ENCODE measurements around the gene LY6G6D.

The LY6G6D gene

GRCh38 chr6:31687860-31688693, 27.1 kb upstream of the LY6G6D start:
- no peak overlapping the region for H3K27ac Mint-ChIP-seq

GRCh38 chr6:31689249-31690110, 25.7 kb upstream of the LY6G6D start:
- H3K36me3 Mint-ChIP-seq: peaks cover 22% of the 10 kb centered on the region

More at GRCh38 chr6:31687860-31688693, 27.1 kb upstream of the LY6G6D start:
- no peak overlapping the region for H3K4me3 Mint-ChIP-seq
- no peak for DNase-seq (ENCODE audit: low spot score in 2 of 2)
- no peaks in the 10 kb centered on the region for H3K9me3 Mint-ChIP-seq
- no peak for ATAC-seq (ENCODE audit: low read depth)
- H3K36me3 Mint-ChIP-seq: peaks cover 21% of the 10 kb centered on the region
- no peaks in the 10 kb centered on the region for H3K27me3 Mint-ChIP-seq
- H3K4me1 Mint-ChIP-seq: peaks cover 23% of the 10 kb centered on the region

GRCh38 chr6:31690231-31691077, 24.7 kb upstream of the LY6G6D start:
- Mint-ChIP-seq H3K27ac (peak overlapping the region; percentile 56), H3K4me1 (peaks cover 23% of the 10 kb centered on the region)

More at GRCh38 chr6:31689249-31690110, 25.7 kb upstream of the LY6G6D start:
- no peak for DNase-seq (ENCODE audit: low spot score in 2 of 2)
- Mint-ChIP-seq H3K4me1 (peaks cover 23% of the 10 kb centered on the region), H3K27ac (peak overlapping the region; percentile 56), H3K4me3 (peak overlapping the region; percentile 25), H3K9me3 (no peaks in the 10 kb centered on the region), H3K27me3 (no peaks in the 10 kb centered on the region)
- ATAC-seq (ENCODE audit: low read depth): no peak

GRCh38 chr6:31691078-31691463, 24.1 kb upstream of the LY6G6D start:
- H3K27ac Mint-ChIP-seq: no peak overlapping the region

More at GRCh38 chr6:31690231-31691077, 24.7 kb upstream of the LY6G6D start:
- peaks cover 22% of the 10 kb centered on the region for H3K36me3 Mint-ChIP-seq
- no peak overlapping the region for H3K4me3 Mint-ChIP-seq
- no peaks in the 10 kb centered on the region for H3K27me3 Mint-ChIP-seq
- no peak for ATAC-seq (ENCODE audit: low read depth)
- no peaks in the 10 kb centered on the region for H3K9me3 Mint-ChIP-seq
- DNase-seq (ENCODE audit: low spot score in 2 of 2): no peak

GRCh38 chr6:31691564-31692108, 23.5 kb upstream of the LY6G6D start:
- no peak overlapping the region for H3K4me3 Mint-ChIP-seq
- H3K9me3 Mint-ChIP-seq: no peaks in the 10 kb centered on the region
- H3K27ac Mint-ChIP-seq: no peak overlapping the region
- no peaks in the 10 kb centered on the region for H3K27me3 Mint-ChIP-seq
- H3K36me3 Mint-ChIP-seq: peaks cover 18% of the 10 kb centered on the region
- ATAC-seq (ENCODE audit: low read depth) (no peak), DNase-seq (ENCODE audit: low spot score in 2 of 2) (no peak)
- H3K4me1 Mint-ChIP-seq: peaks cover 23% of the 10 kb centered on the region

More at GRCh38 chr6:31691078-31691463, 24.1 kb upstream of the LY6G6D start:
- Mint-ChIP-seq H3K36me3 (peaks cover 21% of the 10 kb centered on the region), H3K27me3 (no peaks in the 10 kb centered on the region), H3K4me1 (peaks cover 23% of the 10 kb centered on the region), H3K4me3 (no peak overlapping the region), H3K9me3 (no peaks in the 10 kb centered on the region)
- no peak for DNase-seq (ENCODE audit: low spot score in 2 of 2)
- ATAC-seq (ENCODE audit: low read depth): no peak

- H3K36me3 Mint-ChIP-seq: peaks cover 17% of the 10 kb centered on the region
Observed at GRCh38 chr6:31692353-31692752, 22.8 kb upstream of the LY6G6D start.

GRCh38 chr6:31692886-31693285, 22.3 kb upstream of the LY6G6D start:
- DNase-seq (ENCODE audit: low spot score in 2 of 2) (no peak), ATAC-seq (ENCODE audit: low read depth) (no peak)
- H3K36me3 Mint-ChIP-seq: peaks cover 17% of the 10 kb centered on the region
- no peak overlapping the region for H3K4me3 Mint-ChIP-seq
- H3K9me3 Mint-ChIP-seq: no peaks in the 10 kb centered on the region
- H3K4me1 Mint-ChIP-seq: peaks cover 27% of the 10 kb centered on the region
- H3K27ac Mint-ChIP-seq: peak overlapping the region; percentile 20
- H3K27me3 Mint-ChIP-seq: no peaks in the 10 kb centered on the region

More at GRCh38 chr6:31692353-31692752, 22.8 kb upstream of the LY6G6D start:
- Mint-ChIP-seq H3K27me3 (no peaks in the 10 kb centered on the region), H3K4me1 (peaks cover 24% of the 10 kb centered on the region), H3K9me3 (no peaks in the 10 kb centered on the region), H3K4me3 (no peak overlapping the region), H3K27ac (no peak overlapping the region)
- ATAC-seq (ENCODE audit: low read depth) (no peak), DNase-seq (ENCODE audit: low spot score in 2 of 2) (no peak)

GRCh38 chr6:31693535-31693934, 21.6 kb upstream of the LY6G6D start:
- Mint-ChIP-seq H3K4me3 (no peak overlapping the region), H3K4me1 (peaks cover 26% of the 10 kb centered on the region), H3K27me3 (no peaks in the 10 kb centered on the region), H3K27ac (peak overlapping the region; percentile 20), H3K9me3 (no peaks in the 10 kb centered on the region), H3K36me3 (peaks cover 16% of the 10 kb centered on the region)
- ATAC-seq (ENCODE audit: low read depth) (no peak), DNase-seq (ENCODE audit: low spot score in 2 of 2) (no peak)

GRCh38 chr6:31697555-31697954, 17.6 kb upstream of the LY6G6D start:
- H3K4me1 Mint-ChIP-seq: peaks cover 21% of the 10 kb centered on the region
- H3K27me3 Mint-ChIP-seq: no peaks in the 10 kb centered on the region
- no peak for DNase-seq (ENCODE audit: low spot score in 2 of 2)
- no peak for ATAC-seq (ENCODE audit: low read depth)
- no peak overlapping the region for H3K27ac Mint-ChIP-seq
- no peaks in the 10 kb centered on the region for H3K9me3 Mint-ChIP-seq
- H3K4me3 Mint-ChIP-seq: no peak overlapping the region
- H3K36me3 Mint-ChIP-seq: peaks cover 11% of the 10 kb centered on the region

- peaks cover 7% of the 10 kb centered on the region for H3K36me3 Mint-ChIP-seq
- H3K27ac Mint-ChIP-seq: no peak overlapping the region
- peak overlapping the region; percentile 49 for H3K4me3 Mint-ChIP-seq
Observed at GRCh38 chr6:31700740-31701401, 14.3 kb upstream of the LY6G6D start.

GRCh38 chr6:31701666-31702404, 13.3 kb upstream of the LY6G6D start:
- H3K27ac Mint-ChIP-seq: peak overlapping the region; percentile 97
- H3K27me3 Mint-ChIP-seq: no peaks in the 10 kb centered on the region
- DNase-seq (ENCODE audit: low spot score in 2 of 2) (no peak), ATAC-seq (ENCODE audit: low read depth) (no peak)
- H3K9me3 Mint-ChIP-seq: no peaks in the 10 kb centered on the region
- peak overlapping the region; percentile 99 for H3K4me3 Mint-ChIP-seq
- H3K36me3 Mint-ChIP-seq: peaks cover 5% of the 10 kb centered on the region
- peaks cover 23% of the 10 kb centered on the region for H3K4me1 Mint-ChIP-seq

More at GRCh38 chr6:31700740-31701401, 14.3 kb upstream of the LY6G6D start:
- Mint-ChIP-seq H3K9me3 (no peaks in the 10 kb centered on the region), H3K27me3 (no peaks in the 10 kb centered on the region), H3K4me1 (peaks cover 23% of the 10 kb centered on the region)
- no peak for ATAC-seq (ENCODE audit: low read depth)
- no peak for DNase-seq (ENCODE audit: low spot score in 2 of 2)

- H3K4me1 Mint-ChIP-seq: peaks cover 21% of the 10 kb centered on the region
- ATAC-seq (ENCODE audit: low read depth) (no peak), DNase-seq (ENCODE audit: low spot score in 2 of 2) (no peak)
- no peaks in the 10 kb centered on the region for H3K27me3 Mint-ChIP-seq
- peak overlapping the region; percentile 97 for H3K27ac Mint-ChIP-seq
- peaks cover 3% of the 10 kb centered on the region for H3K36me3 Mint-ChIP-seq
- H3K9me3 Mint-ChIP-seq: no peaks in the 10 kb centered on the region
- peak overlapping the region; percentile 99 for H3K4me3 Mint-ChIP-seq
Observed at GRCh38 chr6:31702405-31702818, 12.7 kb upstream of the LY6G6D start.

Data from memory B cell (primary cell).